IMR-90 (cell line): ENCODE data around the gene MEGF6. TPM values are rescaled to one million over a fixed set of nuclear protein-coding genes. Genes with fewer than 3 reads are reported as not detected.

Experiments used
- ATAC-seq: fragments of 200-7000 bp; cut with Tn5 transposase; 2 replicates; pipeline ENCODE4 v1.9.1; 2020; ENCODE audit warnings: low read depth, mild to moderate bottlenecking, moderate library complexity
- BruUV-seq: library from RNA; stranded (reverse); fragments of 400-500 nt; replicated peaks from 2 replicates; lab custom pipeline; 2021; lab: Mats Ljungman, UMichigan
- CTCF ChIA-PET: fragments of 300-600 bp; formaldehyde crosslinking; extraction: SDS; loops from one replicate; lab custom pipeline; 2021; ENCODE audit warnings: antibody characterized with exemption; lab: Yijun Ruan, JAX
- POLR2A ChIA-PET: fragments of 300-600 bp; sonication (Branson Sonifier 250); formaldehyde crosslinking; loops from one replicate; lab custom pipeline; 2022; ENCODE audit warnings: antibody characterized with exemption; ENCODE audit not compliant: unreplicated experiment; lab: Charles Lee
- DNase-seq: peaks from one replicate; pipeline ENCODE4 v3.0.0; 2013
- H2AFZ ChIP-seq: replicated peaks from 2 replicates; pipeline ENCODE3; 2013; ENCODE audit warnings: low read length, mild to moderate bottlenecking; ENCODE audit not compliant: poor library complexity
- H2AK5ac ChIP-seq: 2 replicates; pipeline ENCODE4 v1.6.1; 2013; ENCODE audit warnings: low read depth, low read length, inconsistent platforms
- H2AK9ac ChIP-seq: replicated peaks from 2 replicates; pipeline ENCODE3; 2013; ENCODE audit warnings: mild to moderate bottlenecking, low read depth, low read length, moderate library complexity; ENCODE audit not compliant: poor library complexity
- H2BK120ac ChIP-seq: 2 replicates; pipeline ENCODE4 v1.6.1; 2013; ENCODE audit warnings: low read depth, low read length, inconsistent platforms
- H2BK15ac ChIP-seq: 3 replicates; pipeline ENCODE4 v1.6.1; 2013; ENCODE audit warnings: low read depth, low read length, inconsistent platforms
- H2BK20ac ChIP-seq: 2 replicates; pipeline ENCODE4 v1.6.1; 2013; ENCODE audit warnings: low read depth, mild to moderate bottlenecking, inconsistent platforms, low read length, moderate library complexity
- H2BK5ac ChIP-seq: 2 replicates; pipeline ENCODE4 v1.6.1; 2013; ENCODE audit warnings: mild to moderate bottlenecking, low read depth, low read length, inconsistent platforms; ENCODE audit not compliant: poor library complexity, severe bottlenecking
- H3K14ac ChIP-seq: replicated peaks from 2 replicates; pipeline ENCODE4 v1.6.1; 2013; ENCODE audit warnings: low read depth, low read length, inconsistent platforms
- H3K18ac ChIP-seq: 2 replicates; pipeline ENCODE4 v1.6.1; 2013; ENCODE audit warnings: low read depth, low read length, control low read depth
- H3K23ac ChIP-seq: 2 replicates; pipeline ENCODE4 v1.6.1; 2013; ENCODE audit warnings: low read depth, low read length, inconsistent platforms
- H3K27ac ChIP-seq: 2 replicates; pipeline ENCODE4 v1.5.1; 2013; ENCODE audit warnings: mild to moderate bottlenecking, control low read depth, low read length; ENCODE audit not compliant: insufficient read depth
- H3K27me3 ChIP-seq: 2 replicates; pipeline ENCODE4 v1.6.1; 2013; ENCODE audit warnings: low read length; ENCODE audit not compliant: control insufficient read depth, insufficient read depth
- H3K36me3 ChIP-seq: 2 replicates; pipeline ENCODE4 v1.6.1; 2013; ENCODE audit warnings: low read length, mixed read lengths; ENCODE audit not compliant: control insufficient read depth, insufficient read depth
- H3K4ac ChIP-seq: 2 replicates; pipeline ENCODE4 v1.6.1; 2013; ENCODE audit warnings: low read depth, low read length, inconsistent platforms
- H3K4me1 ChIP-seq: 2 replicates; pipeline ENCODE4 v1.6.1; 2013; ENCODE audit warnings: low read length, mixed read lengths; ENCODE audit not compliant: control insufficient read depth, insufficient read depth
- H3K4me2 ChIP-seq: 2 replicates; pipeline ENCODE4 v1.6.1; 2013; ENCODE audit warnings: low read depth, mild to moderate bottlenecking, control low read depth, low read length, moderate library complexity
- H3K4me3 ChIP-seq: 2 replicates; pipeline ENCODE4 v1.5.1; 2013; ENCODE audit warnings: low read depth, mild to moderate bottlenecking, control low read depth, low read length, moderate library complexity; ENCODE audit not compliant: insufficient read depth
- H3K56ac ChIP-seq: 2 replicates; pipeline ENCODE4 v1.6.1; 2013; ENCODE audit warnings: low read length, inconsistent platforms; ENCODE audit not compliant: insufficient read depth; ENCODE audit errors: extremely low read depth
- H3K79me1 ChIP-seq, 2 experiments: 2 replicates each; pipeline ENCODE4 v1.6.1; 2013; ENCODE audit warnings: low read length in 2 of 2, inconsistent platforms in 1 of 2, low read depth in 1 of 2
- H3K9ac ChIP-seq: 2 replicates; pipeline ENCODE4 v1.6.1; 2013; ENCODE audit warnings: low read depth, low read length, control low read depth
- H3K9me1 ChIP-seq: 2 replicates; pipeline ENCODE4 v1.6.1; 2013; ENCODE audit warnings: low read length, inconsistent platforms; ENCODE audit not compliant: insufficient read depth
- H3K9me3 ChIP-seq: 2 replicates; pipeline ENCODE4 v1.6.1; 2013; ENCODE audit warnings: low read length; ENCODE audit not compliant: control insufficient read depth, insufficient read depth
- H4K20me1 ChIP-seq: 2 replicates; pipeline ENCODE4 v1.6.1; 2013; ENCODE audit warnings: low read length, inconsistent platforms; ENCODE audit not compliant: insufficient read depth
- H4K5ac ChIP-seq: 2 replicates; pipeline ENCODE4 v1.6.1; 2013; ENCODE audit warnings: mild to moderate bottlenecking, low read depth, low read length, control low read depth
- H4K8ac ChIP-seq, 2 experiments: 2 replicates each; pipeline ENCODE4 v1.6.1; 2013; ENCODE audit warnings: low read depth in 2 of 2, low read length in 2 of 2, control low read depth in 1 of 2, inconsistent platforms in 1 of 2
- H4K91ac ChIP-seq: 2 replicates; pipeline ENCODE4 v1.6.1; 2013; ENCODE audit warnings: low read depth, low read length, inconsistent platforms; ENCODE audit not compliant: insufficient read depth
- BHLHE40 ChIP-seq: fragments of 150-350 bp; IDR thresholded peaks from 2 replicates; pipeline ENCODE4 v1.6.1; 2016; ENCODE audit warnings: mild to moderate bottlenecking, low read depth, low read length
- CEBPB ChIP-seq: IDR thresholded peaks from 2 replicates; pipeline ENCODE4 v1.6.1; 2012; ENCODE audit warnings: low read depth, low read length, improper control_type of control experiment
- WGBS, 2 experiments: methylation state at CpG; one replicate each; pipeline versions ENCODE4 v1.1.5 to v1.1.7; 2013; ENCODE audit warnings: missing lambda C conversion rate in 2 of 2; ENCODE audit not compliant: insufficient read length in 1 of 2; ENCODE audit errors: extremely low coverage in 2 of 2; 5-methylcytosine and 5-hydroxymethylcytosine counted together
- dilution Hi-C: fragments of 300-500 bp; cut with HindIII; formaldehyde crosslinking; loops from one replicate; pipeline ENCODE4 v1.14.3; 2018; ENCODE audit warnings: low sequenced_read_pairs; ENCODE audit not compliant: unreplicated experiment
- in situ Hi-C: fragments of 300-500 bp; cut with MboI; formaldehyde crosslinking; loops from 3 replicates; pipeline ENCODE4 v1.14.3; 2019; ENCODE audit warnings: low sequenced_read_pairs, inconsistent platforms, mixed read lengths
- intact Hi-C: fragments of 100-400 bp; cut with micrococcal nuclease; formaldehyde crosslinking; loops from 2 replicates; pipeline ENCODE4 v1.10.0; 2022
- polyA plus RNA-seq, 3 experiments: library from polyadenylated mRNA; depleted of rRNA; stranded (reverse); fragments of >200 nt; gene quantifications; 2 replicates each; pipeline ENCODE4 v1.2.3, GENCODE V29; 2012; ENCODE audit warnings: low replicate concordance in 1 of 3
- total RNA-seq: library from RNA; depleted of rRNA; stranded (reverse); fragments of >200 nt; gene quantifications from 2 replicates; pipeline ENCODE4 v1.2.3, GENCODE V29; 2012

MEGF6 gene
- total and polyA plus RNA-seq, 2 of the 4 experiments (the other 2 are of a cell fraction) = 0.72 to 4.1 TPM

- Histone ChIP-seq H3K4me3 (no peak overlapping the region), H3K56ac (no peak overlapping the region), H3K9me3 (no peaks in the 10 kb centered on the region), H3K9ac (no peak overlapping the region), H3K14ac (no peak overlapping the region), H3K36me3 (no peaks in the 10 kb centered on the region), H3K27ac (no peak overlapping the region), H4K91ac (no peak overlapping the region), H3K23ac (no peak overlapping the region), H4K20me1 (0 out of 2 replicates have a peak, but pooled peaks cover 2% of the 10 kb centered on the region), H4K5ac (no peak overlapping the region), H3K4ac (no peak overlapping the region), H2AFZ (no peak overlapping the region), H3K9me1 (no peaks in the 10 kb centered on the region), H3K4me2 (no peak overlapping the region), H2BK5ac (no peak overlapping the region), H3K79me1 (no peaks in the 10 kb centered on the region), H2AK9ac (no peak overlapping the region), H3K4me1 (no peaks in the 10 kb centered on the region; the same call in 1 of the 2 replicates), H2BK20ac (no peak overlapping the region), H3K27me3 (peaks cover 32% of the 10 kb centered on the region), H4K8ac (no peak overlapping the region), H2BK120ac (no peak overlapping the region), H3K18ac (no peak overlapping the region), H2BK15ac (no peak overlapping the region), H2AK5ac (no peak overlapping the region)
- dilution Hi-C loops (no loop called here), intact Hi-C loops (no loop called here), in situ Hi-C loops (no loop called here)
- DNase-seq (no peak), ATAC-seq (no peak)
- WGBS, 2 experiments = 79% methylated on average over 9 of the region's 29 CpGs; no CpG with 5 or more reads in 1 of the 2 experiments
- ChIA-PET CTCF (no interaction called here), POLR2A (no interaction called here)
- no TSS peak for BruUV-seq
- TF ChIP-seq CEBPB (no peak), BHLHE40 (no peak)
Measured at GRCh38 chr1:3456964-3457909, 154.1 kb downstream of the MEGF6 start.
